ENCODE measurements around the gene PRDM15. TPM values are rescaled to one million over a fixed set of nuclear protein-coding genes. Genes with fewer than 3 reads are reported as not detected.
A peak's percentile ranks its signal among the peaks of the same experiment; 100 is the strongest.

The PRDM15 gene
- total RNA-seq, 1 experiment from 2014 or later, result 9.9 TPM

DNA sequence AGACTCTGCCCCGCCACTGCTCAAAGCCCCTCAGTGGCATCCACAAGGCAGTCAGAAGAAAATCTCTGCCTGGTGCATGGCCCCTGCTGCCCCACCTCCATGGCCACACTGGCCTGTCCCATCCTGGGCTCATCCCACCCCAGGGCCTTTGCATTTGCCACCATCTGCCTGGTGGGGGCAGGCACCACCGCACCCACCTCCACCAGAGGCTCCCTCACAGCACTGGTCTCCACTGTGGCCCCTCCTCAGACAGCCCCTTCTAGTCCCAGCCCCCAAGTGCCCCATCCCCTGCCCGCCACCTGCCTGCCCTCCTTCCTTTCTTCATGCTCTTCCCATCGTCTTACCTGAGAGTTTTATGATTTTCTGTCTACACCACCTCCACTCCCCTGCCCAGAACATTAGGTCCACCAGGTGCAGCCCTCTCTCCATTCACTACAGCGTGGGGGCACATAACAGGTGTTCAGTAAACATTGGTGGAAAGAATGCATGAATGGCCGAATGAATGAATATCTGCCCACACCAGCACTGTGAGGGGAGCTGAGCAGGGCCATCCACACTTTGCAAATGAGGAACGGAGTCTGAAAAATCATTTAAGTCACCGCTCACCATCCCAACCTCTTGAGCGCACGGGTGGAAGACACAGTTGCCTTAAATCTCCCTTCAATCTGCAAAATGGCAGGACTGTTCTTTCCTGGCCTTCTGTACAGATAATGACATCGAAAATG is 2.1 kb downstream of the PRDM15 start:
- Histone ChIP-seq H3K27me3 (ENCODE audit: insufficient read depth, low read length) (no peaks in the 10 kb centered on the region), H2BK12ac (ENCODE audit: insufficient read length, low read depth, low read length) (no peak overlapping the region), H2BK5ac (ENCODE audit: insufficient read length, low read length) (no peak overlapping the region), H3K9ac (ENCODE audit: extremely low read depth, insufficient read length, low read length) (no peak overlapping the region), H4K20me1 (ENCODE audit: control insufficient read depth, insufficient read depth, insufficient read length) (no peaks in the 10 kb centered on the region), H3K27ac (ENCODE audit: insufficient read length, low read depth, low read length) (no peak overlapping the region), H2BK120ac (ENCODE audit: low read depth, low read length, poor library complexity, severe bottlenecking) (no peak overlapping the region), H3K18ac (ENCODE audit: insufficient read length, low read depth, low read length) (no peak overlapping the region), H3K4me1 (ENCODE audit: insufficient read depth, low read length) (no peaks in the 10 kb centered on the region; the same call in 1 of the 2 replicates), H4K5ac (ENCODE audit: insufficient read length, low read depth, low read length) (no peak overlapping the region), H2BK15ac (ENCODE audit: low read depth, low read length) (no peak overlapping the region), H4K8ac (replicated peaks; ENCODE audit: insufficient read length, low read depth, low read length) (no peak overlapping the region), H3T11ph (ENCODE audit: low read length) (no peak overlapping the region), H2AK5ac (ENCODE audit: insufficient read length, low read length) (no peak overlapping the region), H3K23me2 (ENCODE audit: insufficient read length, low read depth, low read length, poor library complexity, severe bottlenecking) (peaks cover 4% of the 10 kb centered on the region), H4K91ac (ENCODE audit: insufficient read length, low read depth, low read length) (no peak overlapping the region), H3K14ac (ENCODE audit: insufficient read depth, low read length) (no peak overlapping the region; the same call in 1 of the 2 replicates), H2AFZ (ENCODE audit: low read length) (no peak overlapping the region), H3K79me2 (ENCODE audit: insufficient read depth, low read length) (no peaks in the 10 kb centered on the region; the same call in 1 of the 2 replicates), H3K9me3 (ENCODE audit: control insufficient read depth, low read depth, low read length) (no peaks in the 10 kb centered on the region), H3K79me1 (ENCODE audit: insufficient read depth, low read depth, low read length, poor library complexity, severe bottlenecking) (peaks cover 3% of the 10 kb centered on the region), H3K56ac (ENCODE audit: insufficient read length, low read depth, low read length) (no peak overlapping the region), H3K4ac (ENCODE audit: low read depth, low read length) (no peak overlapping the region), H2BK20ac (ENCODE audit: low read depth, low read length, poor library complexity, severe bottlenecking) (no peak overlapping the region), H3K4me2 (ENCODE audit: insufficient read depth, insufficient read length, low read length) (no peak overlapping the region), H3K23ac (ENCODE audit: insufficient read length, low read depth, low read length) (no peak overlapping the region)
- Mint-ChIP-seq H3K36me3 (ENCODE audit: insufficient read depth in 1 of 3, low read depth in 3 of 3) (peaks cover 0 to 9% (median 2%) of the 10 kb centered on the region in 3 experiments; a peak in 3 of 7 replicates), H3K27ac (peak overlapping the region in 1 of 3 experiments; percentile 63; a peak in 1 of 7 replicates), H3K4me1 (peaks cover 15 to 17% of the 10 kb centered on the region in 2 experiments), H3K27me3 (ENCODE audit: low read depth) (no peaks in the 10 kb centered on the region), H3K9me3 (no peaks in the 10 kb centered on the region; a peak in 1 of 5 replicates), H3K4me3 (peak overlapping the region; percentile 71 to 84; a peak in 3 of 5 replicates)
- no peak for DNase-seq
- no CpG with 5 or more reads among the region's 11 CpGs for WGBS (ENCODE audit: extremely low coverage, insufficient read length, low lambda C conversion rate)
- TF ChIP-seq, protein P1, sequence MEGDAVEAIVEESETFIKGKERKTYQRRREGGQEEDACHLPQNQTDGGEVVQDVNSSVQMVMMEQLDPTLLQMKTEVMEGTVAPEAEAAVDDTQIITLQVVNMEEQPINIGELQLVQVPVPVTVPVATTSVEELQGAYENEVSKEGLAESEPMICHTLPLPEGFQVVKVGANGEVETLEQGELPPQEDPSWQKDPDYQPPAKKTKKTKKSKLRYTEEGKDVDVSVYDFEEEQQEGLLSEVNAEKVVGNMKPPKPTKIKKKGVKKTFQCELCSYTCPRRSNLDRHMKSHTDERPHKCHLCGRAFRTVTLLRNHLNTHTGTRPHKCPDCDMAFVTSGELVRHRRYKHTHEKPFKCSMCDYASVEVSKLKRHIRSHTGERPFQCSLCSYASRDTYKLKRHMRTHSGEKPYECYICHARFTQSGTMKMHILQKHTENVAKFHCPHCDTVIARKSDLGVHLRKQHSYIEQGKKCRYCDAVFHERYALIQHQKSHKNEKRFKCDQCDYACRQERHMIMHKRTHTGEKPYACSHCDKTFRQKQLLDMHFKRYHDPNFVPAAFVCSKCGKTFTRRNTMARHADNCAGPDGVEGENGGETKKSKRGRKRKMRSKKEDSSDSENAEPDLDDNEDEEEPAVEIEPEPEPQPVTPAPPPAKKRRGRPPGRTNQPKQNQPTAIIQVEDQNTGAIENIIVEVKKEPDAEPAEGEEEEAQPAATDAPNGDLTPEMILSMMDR (conservative IDR thresholded peaks at IDR 0.05), result no peak

Data from H9 (cell line).